Endodermal cell (in vitro differentiated cells): Measurements from ENCODE around the gene MRPS10. TPM values are rescaled to one million over a fixed set of nuclear protein-coding genes. Genes with fewer than 3 reads are reported as not detected.
"Not testable (repeated sequence)": the region's sequence is repeated elsewhere in the genome, so short reads cannot be mapped to it uniquely, and the experiment has no call there.

ENCODE experiments used
- DNase-seq: peaks from one replicate; pipeline ENCODE4 v3.0.0-alpha.2; 2017
- H3K27ac ChIP-seq: 2 replicates; pipeline ENCODE4 v1.5.1; 2013; ENCODE audit warnings: mild to moderate bottlenecking, low read depth, low read length, moderate library complexity
- H3K27me3 ChIP-seq: 2 replicates; pipeline ENCODE4 v1.6.1; 2013; ENCODE audit warnings: mild to moderate bottlenecking, low read length, moderate library complexity; ENCODE audit not compliant: insufficient read depth, control insufficient read depth, poor library complexity, severe bottlenecking
- H3K36me3 ChIP-seq: 2 replicates; pipeline ENCODE4 v1.7.0; 2013; ENCODE audit warnings: mild to moderate bottlenecking, low read length, moderate library complexity; ENCODE audit not compliant: control insufficient read depth, insufficient read depth
- H3K4me1 ChIP-seq: one replicate; pipeline ENCODE4 v1.7.0; 2013; ENCODE audit warnings: low read length; ENCODE audit not compliant: control insufficient read depth, insufficient read depth
- H3K4me3 ChIP-seq: 2 replicates; pipeline ENCODE4 v1.5.1; 2013; ENCODE audit warnings: mild to moderate bottlenecking, low read length, moderate library complexity
- H3K9ac ChIP-seq: 2 replicates; pipeline ENCODE4 v1.6.1; 2013; ENCODE audit warnings: mild to moderate bottlenecking, low read length, moderate library complexity; ENCODE audit not compliant: poor library complexity, severe bottlenecking; ENCODE audit errors: extremely low read depth
- H3K9me3 ChIP-seq: 2 replicates; pipeline ENCODE4 v1.6.1; 2013; ENCODE audit warnings: mild to moderate bottlenecking, low read length, moderate library complexity; ENCODE audit not compliant: control insufficient read depth
- H3K27ac Mint-ChIP-seq: 2 replicates; pipeline ENCODE4 v1.8.0; 2020; ENCODE audit warnings: mixed read lengths
- H3K27me3 Mint-ChIP-seq: 2 replicates; pipeline ENCODE4 v1.8.0; 2021; ENCODE audit warnings: mild to moderate bottlenecking, mixed read lengths; ENCODE audit not compliant: insufficient read depth
- H3K36me3 Mint-ChIP-seq: 2 replicates; pipeline ENCODE4 v1.8.0; 2020; ENCODE audit warnings: low read depth, mixed read lengths
- H3K4me1 Mint-ChIP-seq: 2 replicates; pipeline ENCODE4 v1.8.0; 2020; ENCODE audit warnings: mixed read lengths
- H3K4me3 Mint-ChIP-seq: 2 replicates; pipeline ENCODE4 v1.8.0; 2020; ENCODE audit warnings: mild to moderate bottlenecking, moderate library complexity, mixed read lengths
- H3K9me3 Mint-ChIP-seq: 2 replicates; pipeline ENCODE4 v1.8.0; 2020; ENCODE audit warnings: mild to moderate bottlenecking, mixed read lengths
- WGBS, 2 experiments: methylation state at CpG; one replicate each; pipeline versions ENCODE4 v1.1.5 to v1.1.7; 2013; ENCODE audit warnings: missing lambda C conversion rate in 2 of 2, mixed read lengths in 1 of 2; ENCODE audit not compliant: insufficient coverage in 1 of 2, insufficient read length in 1 of 2; 5-methylcytosine and 5-hydroxymethylcytosine counted together
- total RNA-seq, 2 donors: library from RNA; stranded (reverse); fragmentation: NEBNext Ultra II Directional in 1 of 2; extraction: Animal tissue kit (Norgen Biotek cat#: 25700) in 1 of 2; gene quantifications; 2 replicates in 1 of 2; 3 replicates in 1 of 2; pipeline ENCODE4 v1.2.1, GENCODE V29; 2021
- TF ChIP-seq, protein P1 (sequence below): fragments of 200-600 bp; sonication (generic); conservative IDR thresholded peaks from 2 replicates; pipeline ENCODE4 v1.5.0; 2021; ENCODE audit warnings: antibody characterized with exemption, mild to moderate bottlenecking

MRPS10 gene
- total RNA-seq, 2 donors from 2014 or later, result 33.4 to 39.6 TPM

DNA sequence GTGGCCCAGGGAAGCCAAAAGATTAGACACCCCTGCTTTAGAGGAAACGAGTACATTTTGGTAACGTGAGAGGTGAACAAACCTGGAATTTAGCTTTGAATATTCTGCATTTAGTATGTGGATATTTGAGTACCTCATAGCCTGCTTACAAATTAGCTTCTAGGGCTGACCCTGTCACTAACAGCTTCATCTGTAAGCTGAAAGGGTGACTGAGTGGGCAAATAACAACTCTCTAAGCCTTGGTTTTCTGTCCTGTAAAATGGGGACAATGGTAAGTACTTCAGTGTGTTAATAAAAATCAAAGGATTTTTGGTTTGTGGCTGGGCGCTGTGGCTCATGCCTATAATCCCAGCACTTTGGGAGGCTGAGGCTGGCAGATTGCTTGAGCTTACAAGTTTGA, 14.5 kb downstream of the MRPS10 start:
- 85 to 92% methylated on average over 3 of the region's 3 CpGs for WGBS, 2 experiments
- TF ChIP-seq, protein P1, sequence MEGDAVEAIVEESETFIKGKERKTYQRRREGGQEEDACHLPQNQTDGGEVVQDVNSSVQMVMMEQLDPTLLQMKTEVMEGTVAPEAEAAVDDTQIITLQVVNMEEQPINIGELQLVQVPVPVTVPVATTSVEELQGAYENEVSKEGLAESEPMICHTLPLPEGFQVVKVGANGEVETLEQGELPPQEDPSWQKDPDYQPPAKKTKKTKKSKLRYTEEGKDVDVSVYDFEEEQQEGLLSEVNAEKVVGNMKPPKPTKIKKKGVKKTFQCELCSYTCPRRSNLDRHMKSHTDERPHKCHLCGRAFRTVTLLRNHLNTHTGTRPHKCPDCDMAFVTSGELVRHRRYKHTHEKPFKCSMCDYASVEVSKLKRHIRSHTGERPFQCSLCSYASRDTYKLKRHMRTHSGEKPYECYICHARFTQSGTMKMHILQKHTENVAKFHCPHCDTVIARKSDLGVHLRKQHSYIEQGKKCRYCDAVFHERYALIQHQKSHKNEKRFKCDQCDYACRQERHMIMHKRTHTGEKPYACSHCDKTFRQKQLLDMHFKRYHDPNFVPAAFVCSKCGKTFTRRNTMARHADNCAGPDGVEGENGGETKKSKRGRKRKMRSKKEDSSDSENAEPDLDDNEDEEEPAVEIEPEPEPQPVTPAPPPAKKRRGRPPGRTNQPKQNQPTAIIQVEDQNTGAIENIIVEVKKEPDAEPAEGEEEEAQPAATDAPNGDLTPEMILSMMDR, result no peak
- Mint-ChIP-seq H3K36me3 (peaks cover 31% of the 10 kb centered on the region), H3K4me3 (no peak overlapping the region), H3K27me3 (no peaks in the 10 kb centered on the region), H3K9me3 (no peaks in the 10 kb centered on the region), H3K27ac (no peak overlapping the region), H3K4me1 (peaks cover 22% of the 10 kb centered on the region)
- Histone ChIP-seq H3K36me3 (peaks cover 21% of the 10 kb centered on the region), H3K9ac (no peak overlapping the region), H3K27me3 (no peaks in the 10 kb centered on the region), H3K4me3 (no peak overlapping the region), H3K27ac (no peak overlapping the region), H3K9me3 (no peaks in the 10 kb centered on the region), H3K4me1 (no peaks in the 10 kb centered on the region)
- no peak for DNase-seq

DNA sequence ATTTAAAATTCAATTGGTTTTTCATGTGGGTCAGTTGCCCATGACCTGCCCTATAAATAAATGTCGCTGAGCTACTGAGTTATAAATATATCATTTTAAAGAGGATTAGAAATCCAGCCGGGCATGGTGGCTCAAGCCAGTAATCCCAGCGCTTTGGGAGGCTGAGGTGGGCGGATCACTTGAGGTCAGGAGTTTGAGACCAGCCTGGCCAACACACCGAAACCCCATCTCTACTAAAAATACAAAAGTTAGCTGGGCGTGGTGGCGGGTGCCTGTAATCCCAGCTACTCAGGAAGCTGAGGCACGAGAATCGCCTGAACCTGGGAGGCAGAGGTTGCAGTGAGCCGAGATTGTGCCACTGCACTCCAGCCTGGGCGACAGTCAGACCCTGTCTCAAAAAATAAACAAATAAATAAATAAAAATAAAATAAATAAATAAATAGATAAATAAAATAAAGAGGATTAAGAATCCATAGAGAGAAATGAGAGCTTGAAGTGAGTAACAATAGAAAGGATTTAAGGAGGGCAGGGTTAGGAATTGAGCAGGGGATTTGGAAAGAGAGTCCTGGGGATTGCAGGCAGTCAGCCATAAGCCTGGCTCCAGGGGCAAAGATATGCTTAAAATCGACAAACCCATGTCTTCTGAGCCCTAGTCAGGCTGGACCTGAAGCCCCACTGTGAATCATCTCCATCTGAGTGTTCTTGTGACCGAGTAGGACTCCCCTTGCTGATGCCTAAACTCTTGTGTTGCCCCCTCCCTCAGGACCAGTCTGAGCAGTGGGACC, 15.3 kb downstream of the MRPS10 start:
- not testable (repeated sequence) for H3K27me3 ChIP-seq, H3K27me3 Mint-ChIP-seq, DNase-seq, H3K9ac ChIP-seq, H3K27ac ChIP-seq, H3K4me3 ChIP-seq, H3K9me3 Mint-ChIP-seq, H3K9me3 ChIP-seq, H3K4me1 ChIP-seq, H3K4me3 Mint-ChIP-seq
- WGBS, 2 experiments, result 91 to 93% methylated on average over 4 to 12 of the region's 13 CpGs
- H3K27ac Mint-ChIP-seq, result peak overlapping the region; percentile 32
- peaks cover 23% of the 10 kb centered on the region for H3K36me3 Mint-ChIP-seq
- peaks cover 22% of the 10 kb centered on the region for H3K4me1 Mint-ChIP-seq
- H3K36me3 ChIP-seq, result peaks cover 16% of the 10 kb centered on the region

DNA sequence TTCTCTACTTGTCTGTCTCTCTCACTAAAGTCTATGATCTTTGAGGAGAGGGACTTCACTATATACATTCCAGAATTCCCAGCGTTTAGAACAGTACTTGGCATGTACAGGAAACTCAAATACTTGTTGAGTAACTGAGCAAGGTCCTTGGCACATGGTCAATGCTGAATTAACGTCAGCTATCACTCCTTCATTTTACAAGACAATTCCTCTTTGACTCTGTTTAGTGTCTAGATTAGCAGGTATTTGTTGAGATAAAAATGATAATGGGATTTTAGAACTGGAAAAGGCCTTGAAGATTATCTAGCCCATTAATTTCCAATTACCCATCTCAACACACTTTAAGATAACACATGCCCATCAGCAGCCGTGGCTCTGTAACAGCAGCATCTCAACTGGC, 16.3 kb downstream of the MRPS10 start:
- peaks cover 22% of the 10 kb centered on the region for H3K4me1 Mint-ChIP-seq
- H3K4me3 ChIP-seq, result no peak overlapping the region
- no peaks in the 10 kb centered on the region for H3K27me3 ChIP-seq
- H3K27ac ChIP-seq, result no peak overlapping the region
- H3K27me3 Mint-ChIP-seq, result no peaks in the 10 kb centered on the region
- H3K9me3 Mint-ChIP-seq, result no peaks in the 10 kb centered on the region
- peaks cover 11% of the 10 kb centered on the region for H3K36me3 ChIP-seq
- DNase-seq, result no peak
- H3K4me3 Mint-ChIP-seq, result no peak overlapping the region
- H3K9me3 ChIP-seq, result no peaks in the 10 kb centered on the region
- no peak overlapping the region for H3K9ac ChIP-seq
- peaks cover 18% of the 10 kb centered on the region for H3K36me3 Mint-ChIP-seq
- TF ChIP-seq, protein P1, result no peak
- no peaks in the 10 kb centered on the region for H3K4me1 ChIP-seq
- no peak overlapping the region for H3K27ac Mint-ChIP-seq
- WGBS, 2 experiments, result 57 to 63% methylated on average over 1 to 3 of the region's 3 CpGs
